Measurements from ENCODE around the gene MACROD1.

GRCh38 chr11:64072403-64072802, 93.5 kb downstream of the MACROD1 start:
- TF ChIP-seq SMAD1 (IDR thresholded peaks at IDR 0.05; ENCODE audit: low read depth, partially characterized antibody) = no peak
- no peak for TF ChIP-seq CHD2 (IDR thresholded peaks at IDR 0.05; ENCODE audit: borderline replicate concordance, low read depth, low read length)
- no peak for TF ChIP-seq SP1 (IDR thresholded peaks at IDR 0.05; ENCODE audit: low read depth, low read length)
- TF ChIP-seq TAF1 (IDR thresholded peaks at IDR 0.05; ENCODE audit: borderline replicate concordance, low read depth, low read length) = no peak
- no peak for TF ChIP-seq MAX (IDR thresholded peaks at IDR 0.05; ENCODE audit: low read depth, low read length)
- TF ChIP-seq POLR2AphosphoS2 (IDR thresholded peaks at IDR 0.05; ENCODE audit: low read depth, low read length) = no peak
- TF ChIP-seq GABPA (IDR thresholded peaks at IDR 0.05; ENCODE audit: low read depth) = no peak
- TF ChIP-seq CTCF (IDR thresholded peaks at IDR 0.05 in 2 of 3, conservative IDR thresholded peaks at IDR 0.05 in 1 of 3; ENCODE audit: control insufficient read depth in 2 of 3, extremely low read depth in 1 of 3, insufficient read depth in 1 of 3, low read depth in 3 of 3, low read length in 3 of 3) = no peak
- no peak for TF ChIP-seq POLR2A (IDR thresholded peaks at IDR 0.05; ENCODE audit: low read depth, low read length)
- no peak for TF ChIP-seq CEBPZ (IDR thresholded peaks at IDR 0.05; ENCODE audit: low read depth, low read length)
- no peak for TF ChIP-seq POLR2AphosphoS5 (IDR thresholded peaks at IDR 0.05; ENCODE audit: low read length)
- no peak for TF ChIP-seq IRF3 (IDR thresholded peaks at IDR 0.05)
- TF ChIP-seq ATF7 (IDR thresholded peaks at IDR 0.05; ENCODE audit: low read depth) = no peak
- TF ChIP-seq E4F1 (IDR thresholded peaks at IDR 0.05; ENCODE audit: borderline replicate concordance, partially characterized antibody) = no peak

Measured in GM12878 (cell line).